BLaER1 (cell line): Measurements from ENCODE around the gene PRKN.

Experiments used
- H3K27ac ChIP-seq: shearing (Covaris generic); formaldehyde crosslinking; 2 replicates; pipeline ENCODE4 v1.8.1; 2022
- H3K27me3 ChIP-seq: shearing (Covaris generic); formaldehyde crosslinking; 2 replicates; pipeline ENCODE4 v1.8.1; 2022
- H3K36me3 ChIP-seq: shearing (Covaris generic); formaldehyde crosslinking; 2 replicates; pipeline ENCODE4 v1.8.1; 2022
- H3K4me1 ChIP-seq: shearing (Covaris generic); formaldehyde crosslinking; 2 replicates; pipeline ENCODE4 v1.8.1; 2022
- H3K4me2 ChIP-seq: shearing (Covaris generic); formaldehyde crosslinking; 2 replicates; pipeline ENCODE4 v1.8.1; 2022
- H3K4me3 ChIP-seq: shearing (Covaris generic); formaldehyde crosslinking; 2 replicates; pipeline ENCODE4 v1.8.1; 2022
- H3K9ac ChIP-seq: shearing (Covaris generic); formaldehyde crosslinking; 2 replicates; pipeline ENCODE4 v1.8.1; 2022
- H3K9me3 ChIP-seq: shearing (Covaris generic); formaldehyde crosslinking; 2 replicates; pipeline ENCODE4 v1.8.1; 2022
- H4K20me1 ChIP-seq: shearing (Covaris generic); formaldehyde crosslinking; 2 replicates; pipeline ENCODE4 v1.8.1; 2022
- Cebpa-rat ChIP-seq: shearing (Covaris generic); IDR thresholded peaks from 2 replicates; pipeline ENCODE4 v1.8.1; 2022

PRKN gene

GRCh38 chr6:161446949-161447348 is 1280.6 kb downstream of the PRKN start:
- no peak overlapping the region for H3K4me2 ChIP-seq
- H3K4me1 ChIP-seq, result no peaks in the 10 kb centered on the region
- H3K9me3 ChIP-seq, result no peaks in the 10 kb centered on the region
- H3K27me3 ChIP-seq, result no peaks in the 10 kb centered on the region
- H3K9ac ChIP-seq, result no peak overlapping the region
- no peaks in the 10 kb centered on the region for H3K36me3 ChIP-seq
- TF ChIP-seq Cebpa-rat, result no peak
- H3K27ac ChIP-seq, result no peak overlapping the region
- no peaks in the 10 kb centered on the region for H4K20me1 ChIP-seq
- H3K4me3 ChIP-seq, result no peak overlapping the region

- no peak overlapping the region for H3K27ac ChIP-seq
- TF ChIP-seq Cebpa-rat, result no peak
- no peak overlapping the region for H3K9ac ChIP-seq
- H3K4me3 ChIP-seq, result no peak overlapping the region
- H3K4me2 ChIP-seq, result no peak overlapping the region
- H3K27me3 ChIP-seq, result no peaks in the 10 kb centered on the region
- no peaks in the 10 kb centered on the region for H4K20me1 ChIP-seq
- no peaks in the 10 kb centered on the region for H3K9me3 ChIP-seq
- H3K4me1 ChIP-seq, result no peaks in the 10 kb centered on the region
- H3K36me3 ChIP-seq, result no peaks in the 10 kb centered on the region
Observed at GRCh38 chr6:161446296-161446925, 1281.2 kb downstream of the PRKN start.

GRCh38 chr6:161445021-161445799 is 1282.4 kb downstream of the PRKN start:
- Histone ChIP-seq H3K9me3 (no peaks in the 10 kb centered on the region), H3K4me1 (no peaks in the 10 kb centered on the region), H4K20me1 (no peaks in the 10 kb centered on the region), H3K9ac (no peak overlapping the region), H3K4me3 (no peak overlapping the region), H3K27ac (no peak overlapping the region), H3K27me3 (no peaks in the 10 kb centered on the region), H3K4me2 (no peak overlapping the region), H3K36me3 (no peaks in the 10 kb centered on the region)
- no peak for TF ChIP-seq Cebpa-rat

- Histone ChIP-seq H3K4me2 (no peak overlapping the region), H3K27ac (no peak overlapping the region), H3K4me1 (no peaks in the 10 kb centered on the region), H3K9ac (no peak overlapping the region), H3K36me3 (no peaks in the 10 kb centered on the region), H3K27me3 (no peaks in the 10 kb centered on the region), H3K9me3 (no peaks in the 10 kb centered on the region), H4K20me1 (no peaks in the 10 kb centered on the region), H3K4me3 (no peak overlapping the region)
- no peak for TF ChIP-seq Cebpa-rat
Observed at GRCh38 chr6:161444464-161444863, 1283.1 kb downstream of the PRKN start.

GRCh38 chr6:161443848-161444247 is 1283.7 kb downstream of the PRKN start:
- H3K36me3 ChIP-seq, result no peaks in the 10 kb centered on the region
- H4K20me1 ChIP-seq, result no peaks in the 10 kb centered on the region
- H3K9me3 ChIP-seq, result no peaks in the 10 kb centered on the region
- H3K9ac ChIP-seq, result no peak overlapping the region
- H3K4me2 ChIP-seq, result no peak overlapping the region
- no peaks in the 10 kb centered on the region for H3K4me1 ChIP-seq
- no peak overlapping the region for H3K4me3 ChIP-seq
- no peak for TF ChIP-seq Cebpa-rat
- no peaks in the 10 kb centered on the region for H3K27me3 ChIP-seq
- H3K27ac ChIP-seq, result no peak overlapping the region

GRCh38 chr6:161442420-161442819 is 1285.1 kb downstream of the PRKN start:
- H3K4me3 ChIP-seq, result no peak overlapping the region
- H3K27ac ChIP-seq, result no peak overlapping the region
- H3K9me3 ChIP-seq, result no peaks in the 10 kb centered on the region
- no peak overlapping the region for H3K9ac ChIP-seq
- no peaks in the 10 kb centered on the region for H3K4me1 ChIP-seq
- H3K27me3 ChIP-seq, result no peaks in the 10 kb centered on the region
- H4K20me1 ChIP-seq, result no peaks in the 10 kb centered on the region
- no peak for TF ChIP-seq Cebpa-rat
- no peaks in the 10 kb centered on the region for H3K36me3 ChIP-seq
- no peak overlapping the region for H3K4me2 ChIP-seq

GRCh38 chr6:161440299-161440698 is 1287.3 kb downstream of the PRKN start:
- Histone ChIP-seq H3K9me3 (no peaks in the 10 kb centered on the region), H3K4me1 (no peaks in the 10 kb centered on the region), H3K27ac (no peak overlapping the region), H3K9ac (no peak overlapping the region), H3K4me3 (no peak overlapping the region), H3K36me3 (no peaks in the 10 kb centered on the region), H3K4me2 (no peak overlapping the region), H4K20me1 (no peaks in the 10 kb centered on the region), H3K27me3 (no peaks in the 10 kb centered on the region)
- TF ChIP-seq Cebpa-rat, result no peak

GRCh38 chr6:161439093-161439492 is 1288.5 kb downstream of the PRKN start:
- Histone ChIP-seq H3K27ac (no peak overlapping the region), H3K9me3 (no peaks in the 10 kb centered on the region), H3K4me1 (no peaks in the 10 kb centered on the region), H3K36me3 (no peaks in the 10 kb centered on the region), H3K4me3 (no peak overlapping the region), H4K20me1 (no peaks in the 10 kb centered on the region), H3K4me2 (no peak overlapping the region), H3K9ac (no peak overlapping the region), H3K27me3 (no peaks in the 10 kb centered on the region)
- no peak for TF ChIP-seq Cebpa-rat

- H3K4me2 ChIP-seq, result no peak overlapping the region
- H3K27ac ChIP-seq, result no peak overlapping the region
- H3K9ac ChIP-seq, result no peak overlapping the region
- H4K20me1 ChIP-seq, result no peaks in the 10 kb centered on the region
- H3K4me1 ChIP-seq, result no peaks in the 10 kb centered on the region
- no peak for TF ChIP-seq Cebpa-rat
- no peaks in the 10 kb centered on the region for H3K36me3 ChIP-seq
- H3K4me3 ChIP-seq, result no peak overlapping the region
- H3K9me3 ChIP-seq, result no peaks in the 10 kb centered on the region
- H3K27me3 ChIP-seq, result no peaks in the 10 kb centered on the region
Observed at GRCh38 chr6:161438430-161439030, 1289.0 kb downstream of the PRKN start.

GRCh38 chr6:161437851-161438250 is 1289.7 kb downstream of the PRKN start:
- no peak for TF ChIP-seq Cebpa-rat
- no peak overlapping the region for H3K27ac ChIP-seq
- no peaks in the 10 kb centered on the region for H3K9me3 ChIP-seq

More at GRCh38 chr6:161437851-161438250, 1289.7 kb downstream of the PRKN start:
- no peak overlapping the region for H3K9ac ChIP-seq
- H3K36me3 ChIP-seq, result no peaks in the 10 kb centered on the region
- H3K4me1 ChIP-seq, result no peaks in the 10 kb centered on the region
- H3K27me3 ChIP-seq, result no peaks in the 10 kb centered on the region
- H3K4me2 ChIP-seq, result no peak overlapping the region
- no peak overlapping the region for H3K4me3 ChIP-seq
- H4K20me1 ChIP-seq, result no peaks in the 10 kb centered on the region
